GM12873 (cell line): ENCODE results near the gene ITGB7.

Source experiments
- TF ChIP-seq, protein P1 (sequence below): IDR thresholded peaks from 2 replicates; pipeline ENCODE4 v1.5.1; 2012; ENCODE audit warnings: low read depth, mild to moderate bottlenecking, moderate library complexity, low read length, control low read depth; ENCODE audit not compliant: insufficient read depth; ENCODE audit errors: missing control alignments

Gene ITGB7

GRCh38 chr12:53244337-53244736 is 37.3 kb upstream of the ITGB7 start:
- TF ChIP-seq, protein P1, sequence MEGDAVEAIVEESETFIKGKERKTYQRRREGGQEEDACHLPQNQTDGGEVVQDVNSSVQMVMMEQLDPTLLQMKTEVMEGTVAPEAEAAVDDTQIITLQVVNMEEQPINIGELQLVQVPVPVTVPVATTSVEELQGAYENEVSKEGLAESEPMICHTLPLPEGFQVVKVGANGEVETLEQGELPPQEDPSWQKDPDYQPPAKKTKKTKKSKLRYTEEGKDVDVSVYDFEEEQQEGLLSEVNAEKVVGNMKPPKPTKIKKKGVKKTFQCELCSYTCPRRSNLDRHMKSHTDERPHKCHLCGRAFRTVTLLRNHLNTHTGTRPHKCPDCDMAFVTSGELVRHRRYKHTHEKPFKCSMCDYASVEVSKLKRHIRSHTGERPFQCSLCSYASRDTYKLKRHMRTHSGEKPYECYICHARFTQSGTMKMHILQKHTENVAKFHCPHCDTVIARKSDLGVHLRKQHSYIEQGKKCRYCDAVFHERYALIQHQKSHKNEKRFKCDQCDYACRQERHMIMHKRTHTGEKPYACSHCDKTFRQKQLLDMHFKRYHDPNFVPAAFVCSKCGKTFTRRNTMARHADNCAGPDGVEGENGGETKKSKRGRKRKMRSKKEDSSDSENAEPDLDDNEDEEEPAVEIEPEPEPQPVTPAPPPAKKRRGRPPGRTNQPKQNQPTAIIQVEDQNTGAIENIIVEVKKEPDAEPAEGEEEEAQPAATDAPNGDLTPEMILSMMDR = no peak

GRCh38 chr12:53241623-53242412 is 34.8 kb upstream of the ITGB7 start:
- TF ChIP-seq, protein P1 = no peak

- TF ChIP-seq, protein P1 = no peak
Measured at GRCh38 chr12:53239643-53240258, 32.7 kb upstream of the ITGB7 start.

DNA sequence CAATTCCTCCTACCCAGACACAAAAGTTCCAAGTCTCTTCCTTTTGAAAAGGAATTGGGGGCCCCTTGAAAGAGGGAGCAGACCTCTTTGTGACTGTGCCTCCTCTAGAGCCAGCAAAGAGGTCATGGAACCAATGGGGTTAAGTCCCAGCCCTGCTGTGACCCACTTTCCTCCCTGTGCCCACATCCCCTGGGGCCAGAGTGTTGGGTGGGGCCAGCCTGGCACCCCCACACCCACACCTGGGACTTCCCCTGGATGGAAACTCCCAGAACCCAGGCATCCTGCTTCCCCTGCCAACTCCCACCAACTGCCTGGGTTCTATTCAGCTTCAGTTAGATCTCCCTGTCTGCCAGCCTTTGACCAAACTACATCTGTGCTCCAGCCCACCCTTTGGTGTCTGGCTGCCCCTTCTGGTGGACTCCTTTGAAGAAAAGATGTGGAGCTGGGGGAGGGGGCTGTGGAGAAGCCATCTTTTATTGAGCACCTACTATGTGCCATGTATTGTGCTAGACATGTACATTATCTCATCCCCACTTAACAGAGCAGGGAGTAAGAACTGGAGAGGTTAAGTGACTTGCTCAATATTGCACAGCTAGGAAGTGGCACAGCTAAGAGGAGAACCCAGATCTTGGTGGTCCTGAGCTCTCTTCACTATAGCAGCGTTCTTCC is 29.5 kb upstream of the ITGB7 start:
- TF ChIP-seq, protein P1 = no peak

DNA sequence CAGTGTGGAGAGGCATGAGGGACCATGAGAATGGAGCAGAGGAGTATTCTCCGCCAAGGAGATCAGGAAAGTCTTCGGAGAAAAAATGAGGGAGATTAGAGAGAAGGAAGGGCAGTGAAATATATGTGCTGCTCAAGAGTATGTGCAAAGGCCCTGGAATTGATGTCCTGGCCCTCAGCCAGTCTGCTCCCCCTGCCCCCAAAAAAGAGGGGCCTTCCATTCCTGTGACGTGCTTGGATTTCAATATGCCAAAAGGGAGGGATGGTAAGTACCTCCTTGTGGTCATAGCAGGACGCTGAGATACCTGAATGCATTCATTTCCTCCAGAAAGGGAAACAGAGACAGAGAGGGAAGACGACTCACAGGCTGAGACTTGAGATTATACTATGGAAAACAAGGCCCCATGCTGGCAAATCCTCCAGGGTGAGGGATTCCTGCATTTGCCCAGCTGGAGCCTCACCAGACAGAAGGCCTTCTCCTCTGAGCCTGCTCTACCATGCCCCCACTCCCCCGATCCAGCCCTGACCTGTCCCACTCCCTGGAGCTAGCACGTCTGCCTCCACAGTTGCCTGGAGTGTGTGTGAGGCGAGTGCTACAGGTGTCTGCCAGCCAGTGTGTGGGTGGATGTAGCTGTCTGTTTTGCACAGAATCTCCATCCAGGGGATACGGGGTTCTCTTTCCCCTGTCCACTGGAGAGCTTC is 28.8 kb upstream of the ITGB7 start:
- TF ChIP-seq, protein P1 = no peak

GRCh38 chr12:53235164-53235563 is 28.1 kb upstream of the ITGB7 start:
- TF ChIP-seq, protein P1 = no peak
